Left renal cortex interstitium (tissue), 4 donors: ENCODE data around the gene TRIM28. TPM values are rescaled to one million over a fixed set of nuclear protein-coding genes. Genes with fewer than 3 reads are reported as not detected.
A peak's percentile ranks its signal among the peaks of the same experiment; 100 is the strongest.
"Not testable (repeated sequence)": the region's sequence is repeated elsewhere in the genome, so short reads cannot be mapped to it uniquely, and the experiment has no call there.

ENCODE experiments used
- DNase-seq, 4 donors: peaks; one replicate each; pipeline ENCODE4 v3.0.0-alpha.2; 2013; ENCODE audit warnings: low read depth in 4 of 4, low spot score in 2 of 4, missing footprints in 1 of 4
- polyA plus RNA-seq, 4 donors: library from polyadenylated mRNA; unstranded; fragments of 120-200 nt; gene quantifications; one replicate each; pipeline ENCODE4 v1.2.1, GENCODE V29; 2013; ENCODE audit not compliant: insufficient read length in 4 of 4

The TRIM28 gene
- 100 to 1,000 TPM; 665 to 780 (median 704) TPM for polyA plus RNA-seq

- DNase-seq: peak; percentile 98 to 99 (median 98)
Measured at GRCh38 chr19:58543826-58544590, at the start of gene TRIM28. Gene TRIM28, plus strand, starts transcription at chr19:58544064. Its CDS starts 694 bp downstream, at chr19:58544758.

- no peak for DNase-seq
Measured at GRCh38 chr19:58497634-58498170, 46.2 kb upstream of the TRIM28 start.

- DNase-seq: no peak
Measured at GRCh38 chr19:58498316-58499020, 45.4 kb upstream of the TRIM28 start.

- DNase-seq: peak; percentile 74 to 96 (median 94)
Measured at GRCh38 chr19:58499021-58499927, 44.6 kb upstream of the TRIM28 start.

- DNase-seq: no peak
Measured at GRCh38 chr19:58500242-58500641, 43.6 kb upstream of the TRIM28 start.

GRCh38 chr19:58507602-58508223 lies 36.2 kb upstream of the TRIM28 start:
- DNase-seq: not testable (repeated sequence)

GRCh38 chr19:58509731-58510083 lies 34.2 kb upstream of the TRIM28 start:
- no peak for DNase-seq

GRCh38 chr19:58510084-58510862 lies 33.6 kb upstream of the TRIM28 start:
- no peak for DNase-seq

GRCh38 chr19:58511353-58512208 lies 32.3 kb upstream of the TRIM28 start, which contains the start of gene SLC27A5:
Gene SLC27A5, minus strand, starts transcription at chr19:58511992. Its CDS starts 37 bp downstream, at chr19:58511955.
- DNase-seq: no peak

- no peak for DNase-seq
Measured at GRCh38 chr19:58513213-58513693, 30.6 kb upstream of the TRIM28 start.

GRCh38 chr19:58513694-58514563 lies 29.9 kb upstream of the TRIM28 start:
- peak in 3 of 4 donors; percentile 68 to 73 (median 72) for DNase-seq

GRCh38 chr19:58514564-58515022 lies 29.3 kb upstream of the TRIM28 start:
- no peak for DNase-seq

- no peak for DNase-seq
Measured at GRCh38 chr19:58515259-58515658, 28.6 kb upstream of the TRIM28 start.

GRCh38 chr19:58516246-58516836 lies 27.5 kb upstream of the TRIM28 start:
- no peak for DNase-seq

GRCh38 chr19:58516964-58517833 lies 26.7 kb upstream of the TRIM28 start:
- no peak for DNase-seq
